ENCODE data around the gene CYP3A5. TPM values are rescaled to one million over a fixed set of nuclear protein-coding genes. Genes with fewer than 3 reads are reported as not detected.

CYP3A5 gene
- total and polyA plus RNA-seq, 2 of the 4 experiments (the other 2 are of a cell fraction), result not detected

DNA sequence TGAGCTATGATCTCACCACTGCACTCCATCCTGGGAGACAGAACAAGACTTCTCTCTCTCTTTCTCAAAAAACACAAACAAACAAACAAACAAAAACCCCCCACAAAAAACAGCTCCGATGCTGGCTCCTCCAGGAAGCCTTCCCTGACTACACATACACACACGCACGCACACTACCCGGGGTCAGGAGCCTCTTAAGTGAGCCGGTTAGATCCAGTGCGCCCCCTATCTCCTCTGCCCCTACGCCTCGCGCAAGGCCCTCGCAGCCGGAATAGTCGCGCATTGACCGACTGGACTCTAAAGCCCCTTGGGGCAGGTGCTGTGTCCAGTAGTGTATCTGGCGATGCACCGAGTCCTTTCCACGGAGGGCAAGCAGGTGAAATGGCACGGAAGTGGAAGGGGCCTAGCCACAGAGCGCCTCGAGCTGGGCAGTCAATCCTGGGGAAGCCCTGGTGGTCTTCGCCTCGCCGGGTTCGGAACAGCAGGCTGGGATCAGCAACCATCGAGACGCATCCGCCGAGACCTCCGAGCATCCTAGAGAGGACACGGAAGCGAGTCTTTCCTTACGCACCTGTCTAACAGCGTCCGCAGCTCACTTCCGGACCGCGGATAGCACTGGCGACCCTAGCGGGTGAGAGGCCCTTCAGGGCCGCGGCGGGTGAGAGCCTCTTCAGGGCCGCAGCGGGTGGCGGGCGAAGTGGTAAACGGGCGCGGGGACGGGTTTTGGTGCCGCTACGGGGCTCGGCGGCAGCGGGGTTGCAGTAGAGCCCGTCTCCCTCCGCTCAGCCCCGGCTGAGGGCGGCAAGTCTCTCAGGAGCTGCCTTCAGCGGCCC is 63.2 kb downstream of the CYP3A5 start, which contains the start of gene ZSCAN25:
Gene ZSCAN25, plus strand, starts transcription at position 588 of the 833 bp plus-strand sequence. CDS start 2,661 bp downstream, outside the sequence.
- BruUV-seq (replicated peaks), result no TSS peak
- peak within 1 kb of the TSS; percentile 87 for H3K4ac ChIP-seq (ENCODE audit: low read depth, low read length)
- H3K36me3 ChIP-seq (ENCODE audit: control insufficient read depth, insufficient read depth, low read length), result peaks cover 21% of the 10 kb centered on the region
- peak within 1 kb of the TSS; percentile 92 for H4K91ac ChIP-seq (ENCODE audit: insufficient read depth, low read depth, low read length)
- peak within 1 kb of the TSS; percentile 89 for H3K14ac ChIP-seq (replicated peaks; ENCODE audit: low read depth, low read length)
- dilution Hi-C loops (cut with HindIII; ENCODE audit: low sequenced_read_pairs, unreplicated experiment), result no loop called here
- H3K9me3 ChIP-seq (ENCODE audit: control insufficient read depth, insufficient read depth, low read length), result no peaks in the 10 kb centered on the region
- 1% methylated on average over 46 of the region's 60 CpGs; no CpG with 5 or more reads in 1 of the 2 experiments for WGBS, 2 experiments (ENCODE audit: extremely low coverage in 2 of 2, insufficient read length in 1 of 2)
- peaks cover 17 to 35% of the 10 kb centered on the region in 2 experiments; a peak in 3 of 4 replicates for H3K79me1 ChIP-seq (ENCODE audit: low read depth in 1 of 2, low read length in 2 of 2)
- peak within 1 kb of the TSS; percentile 36; the same call in 1 of the 2 replicates for H3K18ac ChIP-seq (ENCODE audit: low read depth, low read length)
- peak within 1 kb of the TSS; percentile 27; the same call in 1 of the 2 replicates for H2BK20ac ChIP-seq (ENCODE audit: low read depth, low read length)
- H3K23ac ChIP-seq (ENCODE audit: low read depth, low read length), result peak within 1 kb of the TSS; percentile 63; the same call in 1 of the 2 replicates
- H3K56ac ChIP-seq (ENCODE audit: extremely low read depth, insufficient read depth, low read length), result peak within 1 kb of the TSS; percentile 60; the same call in 1 of the 2 replicates
- peak within 1 kb of the TSS; percentile 88; the same call in 1 of the 3 replicates for H2BK15ac ChIP-seq (ENCODE audit: low read depth, low read length)
- peak within 1 kb of the TSS; percentile 68 to 100 for H4K8ac ChIP-seq (ENCODE audit: low read depth in 2 of 2, low read length in 2 of 2)
- no peaks in the 10 kb centered on the region for H3K27me3 ChIP-seq (ENCODE audit: control insufficient read depth, insufficient read depth, low read length)
- peak within 1 kb of the TSS; percentile 75 for H2BK120ac ChIP-seq (ENCODE audit: low read depth, low read length)
- peak; percentile 92 for DNase-seq
- H3K27ac ChIP-seq (ENCODE audit: insufficient read depth, low read length), result peak within 1 kb of the TSS; percentile 54
- no peaks in the 10 kb centered on the region for H3K4me1 ChIP-seq (ENCODE audit: control insufficient read depth, insufficient read depth, low read length)
- H2AFZ ChIP-seq (replicated peaks; ENCODE audit: low read length, poor library complexity), result peak within 1 kb of the TSS; percentile 99
- peak; percentile 96 for ATAC-seq (ENCODE audit: low read depth)
- H2AK5ac ChIP-seq (ENCODE audit: low read depth, low read length), result peak within 1 kb of the TSS; percentile 64
- H4K20me1 ChIP-seq (ENCODE audit: insufficient read depth, low read length), result no peaks in the 10 kb centered on the region
- H3K9ac ChIP-seq (ENCODE audit: low read depth, low read length), result peak within 1 kb of the TSS; percentile 80
- H3K4me2 ChIP-seq (ENCODE audit: low read depth, low read length), result peak within 1 kb of the TSS; percentile 81
- H2BK5ac ChIP-seq (ENCODE audit: low read depth, low read length, poor library complexity, severe bottlenecking), result peak within 1 kb of the TSS; percentile 35
- peak within 1 kb of the TSS; percentile 79 for H4K5ac ChIP-seq (ENCODE audit: low read depth, low read length)
- H3K9me1 ChIP-seq (ENCODE audit: insufficient read depth, low read length), result peaks cover 3% of the 10 kb centered on the region; the same call in 1 of the 2 replicates
- intact Hi-C loops (cut with micrococcal nuclease), result loop anchor here (2.0 to 5.0 kb wide), 3 partner anchors 54 to 376 kb away; partner anchors contain the start of gene ZKSCAN5
- in situ Hi-C loops (cut with MboI; ENCODE audit: low sequenced_read_pairs), result loop anchor here (5.0 kb wide), 1 partner anchor 54 kb away; no protein-coding TSS in a partner anchor
- peak within 1 kb of the TSS; percentile 63 for H3K4me3 ChIP-seq (ENCODE audit: insufficient read depth, low read depth, low read length)
- POLR2A ChIA-PET (ENCODE audit: unreplicated experiment), result interaction anchor here (0.6 to 0.7 kb wide), 3 partner anchors 10 to 486 kb away, joined by 3 to 7 read pairs (median 3); no protein-coding TSS in a partner anchor
- CTCF ChIA-PET, result interaction anchor here (0.6 to 1.1 kb wide), 4 partner anchors 13 to 328 kb away, joined by 3 to 4 read pairs (median 4); no protein-coding TSS in a partner anchor
- peak within 1 kb of the TSS; percentile 97 for H2AK9ac ChIP-seq (replicated peaks; ENCODE audit: low read depth, low read length, poor library complexity)
- TF ChIP-seq BHLHE40 (IDR thresholded peaks at IDR 0.05; ENCODE audit: low read depth, low read length), result no peak; the same call in 1 of the 2 replicates
- TF ChIP-seq, protein P1, sequence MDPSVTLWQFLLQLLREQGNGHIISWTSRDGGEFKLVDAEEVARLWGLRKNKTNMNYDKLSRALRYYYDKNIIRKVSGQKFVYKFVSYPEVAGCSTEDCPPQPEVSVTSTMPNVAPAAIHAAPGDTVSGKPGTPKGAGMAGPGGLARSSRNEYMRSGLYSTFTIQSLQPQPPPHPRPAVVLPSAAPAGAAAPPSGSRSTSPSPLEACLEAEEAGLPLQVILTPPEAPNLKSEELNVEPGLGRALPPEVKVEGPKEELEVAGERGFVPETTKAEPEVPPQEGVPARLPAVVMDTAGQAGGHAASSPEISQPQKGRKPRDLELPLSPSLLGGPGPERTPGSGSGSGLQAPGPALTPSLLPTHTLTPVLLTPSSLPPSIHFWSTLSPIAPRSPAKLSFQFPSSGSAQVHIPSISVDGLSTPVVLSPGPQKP (IDR thresholded peaks at IDR 0.05; ENCODE audit: borderline replicate concordance, low read depth, low read length), result no peak
- TF ChIP-seq CHD1 (IDR thresholded peaks at IDR 0.05; ENCODE audit: low read depth, low read length), result no peak
- TF ChIP-seq MXI1 (IDR thresholded peaks at IDR 0.05; ENCODE audit: borderline replicate concordance, low read depth, low read length), result no peak
- TF ChIP-seq POLR2A (IDR thresholded peaks at IDR 0.05; ENCODE audit: low read depth, low read length), result peak; percentile 72
- peak; percentile 13; the same call in 1 of the 2 replicates for TF ChIP-seq SMC3 (IDR thresholded peaks at IDR 0.05; ENCODE audit: low read depth, low read length)
- no peak for TF ChIP-seq NFE2L2 (IDR thresholded peaks at IDR 0.05; ENCODE audit: low read depth, low read length)
- no peak for TF ChIP-seq MAFK (IDR thresholded peaks at IDR 0.05; ENCODE audit: low read depth, low read length)
- TF ChIP-seq RAD21 (IDR thresholded peaks at IDR 0.05; ENCODE audit: low read length), result peak; percentile 28
- TF ChIP-seq MAZ (IDR thresholded peaks at IDR 0.05; ENCODE audit: borderline replicate concordance, low read depth, low read length), result no peak
- TF ChIP-seq CEBPB (IDR thresholded peaks at IDR 0.05; ENCODE audit: low read depth, low read length), result no peak
- no peak for TF ChIP-seq RFX5 (IDR thresholded peaks at IDR 0.05; ENCODE audit: low read depth, low read length)
- no peak for TF ChIP-seq RCOR1 (IDR thresholded peaks at IDR 0.05; ENCODE audit: insufficient replicate concordance, low read length)
- no peak for TF ChIP-seq FOS (IDR thresholded peaks at IDR 0.05; ENCODE audit: low read depth, low read length)

All from IMR-90 (cell line).